Right lobe of liver (tissue), 6 donors: ENCODE results near the gene LCE1E. TPM values are rescaled to one million over a fixed set of nuclear protein-coding genes. Genes with fewer than 3 reads are reported as not detected.

ENCODE experiments used
- ATAC-seq, 4 donors: fragments of 200-7000 bp; cut with Tn5 transposase; one replicate each; pipeline ENCODE4 v1.9.1; 2020; ENCODE audit warnings: mild to moderate bottlenecking in 4 of 4, moderate library complexity in 4 of 4
- DNase-seq, 3 donors: peaks; one replicate each; pipeline ENCODE4 v3.0.0-alpha.2; 2020
- H3K27ac ChIP-seq, 3 donors: fragments of 200-600 bp; one replicate each; pipeline ENCODE4 v1.8.0; 2022
- H3K27me3 ChIP-seq, 2 donors: fragments of 200-600 bp; one replicate each; pipeline ENCODE4 v1.8.0; 2022
- H3K36me3 ChIP-seq, 4 donors: fragments of 200-600 bp; sonication (generic) in 1 of 4; one replicate each; pipeline versions ENCODE4 v1.5.1 to v1.8.0; 2017 to 2022; ENCODE audit warnings: control low read depth in 1 of 4
- H3K4me1 ChIP-seq, 4 donors: fragments of 200-600 bp; sonication (generic) in 1 of 4; one replicate each; pipeline versions ENCODE4 v1.5.1 to v1.8.0; 2017 to 2022; ENCODE audit warnings: control low read depth in 1 of 4
- H3K4me3 ChIP-seq, 3 donors: fragments of 200-600 bp; one replicate each; pipeline ENCODE4 v1.8.0; 2022
- H3K9me3 ChIP-seq, 4 donors: fragments of 200-600 bp; sonication (generic) in 1 of 4; one replicate each; pipeline versions ENCODE4 v1.5.1 to v1.8.0; 2017 to 2022; ENCODE audit warnings: control low read depth in 1 of 4
- CTCF ChIP-seq, 4 donors: fragments of 200-600 bp in 3 of 4; fragments of 450-650 bp in 1 of 4; IDR thresholded peaks; one replicate each; pipeline versions ENCODE4 v1.5.1 to v1.8.0; 2016 to 2022; ENCODE audit warnings: antibody characterized with exemption in 4 of 4, mild to moderate bottlenecking in 2 of 4
- POLR2A ChIP-seq: fragments of 450-650 bp; IDR thresholded peaks from one replicate; pipeline ENCODE4 v1.6.1; 2017; ENCODE audit warnings: antibody characterized with exemption, mild to moderate bottlenecking
- WGBS: methylation state at CpG from one replicate; pipeline ENCODE4 v1.1.6; 2018; ENCODE audit warnings: low coverage, low lambda C conversion rate; ENCODE audit not compliant: insufficient coverage; ENCODE audit errors: missing lambda C conversion rate; 5-methylcytosine and 5-hydroxymethylcytosine counted together
- intact Hi-C, 2 donors: fragments of 100-400 bp; cut with DNase I; formaldehyde crosslinking; loops; one replicate each; pipeline versions ENCODE4 v1.11.2 to v1.14.1; 2022
- long read RNA-seq: library from polyadenylated mRNA; unstranded; transcript quantifications from one replicate; pipeline ENCODE4 v2.0.0, GENCODE V29; 2019
- total RNA-seq, 6 experiments: library from RNA; depleted of rRNA in 2 of 6; stranded (reverse); fragments of >200 nt in 2 of 6; fragmentation: NEBNext Ultra II Directional in 3 of 6; extraction: Animal tissue kit (Norgen Biotek cat#: 25700) in 3 of 6; gene quantifications; one replicate each; pipeline versions ENCODE4 v1.1.0 to v1.2.4, GENCODE V29; 2016 to 2023
- donor health status: DM: no; HTN: yes; CAD: no.
- donor health status: DM: no; HTN: no; CAD: no.
- donor health status: DM: no; HTN: no; CAD: no.
- donor health status: DM: no; HTN: yes; CAD: no.
- donor health status: DM: no; HTN: yes; CAD: no.

Gene LCE1E
- not detected for total RNA-seq
- long read RNA-seq, result 0 reads

DNA sequence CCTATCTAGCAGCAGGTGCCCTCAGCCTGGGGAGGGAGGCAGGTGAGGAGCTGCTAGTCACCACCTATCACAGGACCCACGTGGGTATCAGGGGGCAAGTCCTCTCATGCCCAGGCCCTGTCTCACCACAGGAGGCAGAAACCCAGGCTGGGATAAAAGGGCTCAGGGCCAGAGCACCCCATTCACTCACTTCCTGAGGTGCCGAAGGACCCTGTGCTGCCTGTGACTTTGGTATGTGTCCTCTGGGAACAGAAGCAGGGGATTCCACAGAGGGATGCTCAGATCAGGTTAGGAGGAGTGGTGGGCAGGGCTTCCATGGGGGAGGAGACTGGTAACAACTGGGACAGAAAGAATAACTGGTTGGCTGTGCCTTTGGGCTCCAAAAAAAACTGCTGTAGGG, at the start of gene LCE1E:
Gene LCE1E, plus strand, starts transcription at position 181 of the 400 bp plus-strand sequence. CDS start 1,043 bp downstream, outside the sequence.
- Histone ChIP-seq H3K4me3 (no peak within 1 kb of the TSS), H3K9me3 (no peaks in the 10 kb centered on the region), H3K27me3 (no peaks in the 10 kb centered on the region), H3K27ac (no peak within 1 kb of the TSS), H3K4me1 (no peaks in the 10 kb centered on the region), H3K36me3 (no peaks in the 10 kb centered on the region)
- ATAC-seq (no peak), DNase-seq (no peak)
- intact Hi-C loops, result no loop called here
- no peak for TF ChIP-seq CTCF (IDR thresholded peaks at IDR 0.05)
- TF ChIP-seq POLR2A, result no peak
- 27% methylated on average over 2 of the region's 2 CpGs for WGBS

GRCh38 chr1:152737997-152738396, 48.1 kb upstream of the LCE1E start:
- TF ChIP-seq POLR2A (no peak), CTCF (IDR thresholded peaks at IDR 0.05) (no peak)
- no peaks in the 10 kb centered on the region for H3K27me3 ChIP-seq
- intact Hi-C loops, result no loop called here
- H3K4me1 ChIP-seq, result no peaks in the 10 kb centered on the region
- no peak overlapping the region for H3K4me3 ChIP-seq
- no peaks in the 10 kb centered on the region for H3K9me3 ChIP-seq
- H3K27ac ChIP-seq, result no peak overlapping the region
- DNase-seq (no peak), ATAC-seq (no peak)
- H3K36me3 ChIP-seq, result no peaks in the 10 kb centered on the region
- WGBS, result 57% methylated on average over 5 of the region's 5 CpGs

DNA sequence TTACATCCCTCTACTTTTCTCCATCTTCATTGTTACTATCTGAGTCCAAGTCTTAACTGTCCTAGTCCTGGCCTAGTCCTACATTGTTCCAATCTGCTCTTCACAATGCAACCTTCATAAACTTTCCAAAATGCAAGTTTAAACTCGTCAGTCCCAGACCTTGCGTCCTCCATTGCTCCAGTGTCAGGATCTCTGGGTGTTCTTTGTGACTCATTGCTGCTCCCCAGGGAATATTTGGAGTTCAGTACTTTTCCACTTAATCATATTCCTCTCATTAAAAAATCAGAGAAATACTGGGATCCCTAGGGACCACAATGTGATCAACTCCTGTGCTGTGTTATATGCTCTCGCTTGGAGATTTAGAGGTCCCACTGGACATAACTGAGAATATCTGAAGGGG, 46.2 kb upstream of the LCE1E start:
- no peak overlapping the region for H3K27ac ChIP-seq
- 60% methylated on average over 3 of the region's 3 CpGs for WGBS
- no peaks in the 10 kb centered on the region for H3K27me3 ChIP-seq
- H3K4me1 ChIP-seq, result no peaks in the 10 kb centered on the region
- H3K4me3 ChIP-seq, result no peak overlapping the region
- H3K9me3 ChIP-seq, result no peaks in the 10 kb centered on the region
- intact Hi-C loops, result no loop called here
- ATAC-seq, result no peak
- no peak for DNase-seq
- H3K36me3 ChIP-seq, result no peaks in the 10 kb centered on the region
- TF ChIP-seq POLR2A, result no peak
- TF ChIP-seq CTCF (IDR thresholded peaks at IDR 0.05), result no peak

DNA sequence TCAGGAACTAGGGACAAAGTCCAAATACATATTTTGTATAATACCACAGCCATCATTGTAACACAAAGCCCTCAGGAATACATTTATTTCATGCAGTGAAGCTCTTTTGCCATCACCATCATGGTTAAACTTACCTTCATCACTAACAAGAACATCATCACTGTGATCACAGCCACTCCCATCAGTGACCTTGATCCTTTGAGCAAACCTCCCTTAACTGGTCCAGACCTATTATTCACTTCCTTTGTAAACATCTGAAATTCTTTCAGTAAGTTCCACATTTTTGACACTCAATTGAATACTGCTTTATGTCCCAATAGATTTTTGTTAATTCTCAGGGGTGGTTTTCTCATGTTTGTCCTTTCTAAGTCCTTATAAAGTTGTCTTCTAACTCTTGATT, 44.4 kb upstream of the LCE1E start:
- H3K27me3 ChIP-seq, result no peaks in the 10 kb centered on the region
- H3K36me3 ChIP-seq, result no peaks in the 10 kb centered on the region
- no peak for ATAC-seq
- H3K27ac ChIP-seq, result no peak overlapping the region
- intact Hi-C loops, result no loop called here
- TF ChIP-seq CTCF (IDR thresholded peaks at IDR 0.05) (no peak), POLR2A (no peak)
- H3K4me1 ChIP-seq, result no peaks in the 10 kb centered on the region
- no peaks in the 10 kb centered on the region for H3K9me3 ChIP-seq
- DNase-seq, result no peak
- H3K4me3 ChIP-seq, result no peak overlapping the region
